GM04504 (cell line): Measurements from ENCODE around the gene FAM76B.

Experiments
- DNase-seq: peaks from one replicate; pipeline ENCODE4 v3.0.0-alpha.2; 2012; ENCODE audit warnings: low read depth

FAM76B gene

DNA sequence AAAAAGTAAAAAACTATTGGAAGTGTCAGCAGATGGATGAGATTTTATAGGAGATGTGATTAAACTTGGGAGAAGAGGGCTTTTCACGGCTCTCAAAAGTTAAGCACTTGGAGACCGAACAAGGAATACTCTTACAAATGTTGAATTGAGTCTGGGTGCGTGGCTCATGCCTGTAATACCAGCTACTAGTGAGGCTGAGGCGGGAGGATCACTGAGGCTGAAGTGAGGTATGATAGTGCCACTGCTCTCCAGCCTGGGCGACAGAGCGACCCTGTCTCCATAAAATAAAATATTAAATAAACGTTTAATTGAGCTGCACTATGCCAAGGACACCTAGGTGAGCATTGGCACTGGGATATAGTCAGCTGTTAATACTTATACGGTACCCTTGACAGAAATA, 2.6 kb upstream of the FAM76B start:
- DNase-seq: no peak

- DNase-seq: no peak
Measured at GRCh38 chr11:95791709-95792033, 2.1 kb upstream of the FAM76B start.

DNA sequence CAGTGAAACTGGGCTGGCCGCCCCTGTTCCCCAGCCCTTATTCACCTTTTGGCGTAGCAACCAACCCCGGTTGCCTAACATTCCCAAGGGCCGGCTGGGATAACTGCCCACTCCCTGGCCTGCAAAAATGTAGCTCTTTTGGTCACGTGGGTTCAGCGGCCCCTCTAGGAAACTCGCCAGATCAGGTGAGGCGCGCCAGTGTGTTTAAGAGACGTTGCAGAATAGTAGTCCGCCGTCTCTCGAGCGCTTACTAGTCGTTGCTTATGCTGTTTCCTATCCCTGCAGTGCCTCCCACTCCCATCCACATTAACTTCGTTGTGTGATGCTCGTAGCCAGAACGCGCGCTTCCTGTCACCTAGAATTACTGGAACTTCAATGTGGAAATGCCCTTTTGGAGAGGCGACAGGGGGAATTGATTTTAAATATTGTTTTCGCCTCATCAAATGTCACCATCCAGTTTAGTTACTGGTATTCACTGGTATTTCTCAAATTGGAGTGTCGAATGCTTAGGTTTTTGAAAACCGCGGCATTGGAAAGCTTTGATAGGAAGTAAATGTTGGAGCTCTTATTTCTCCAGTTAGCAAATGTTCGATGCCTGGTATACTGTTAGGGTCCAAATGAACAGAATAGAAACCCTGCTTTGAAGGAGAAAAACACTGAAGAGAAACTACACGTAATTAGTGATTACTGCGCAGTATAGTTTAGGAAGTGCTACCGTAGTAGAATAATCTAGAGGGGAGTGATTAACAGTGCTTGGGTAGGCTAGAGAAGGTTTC, 1.5 kb upstream of the FAM76B start:
- peak; percentile 13 for DNase-seq

DNA sequence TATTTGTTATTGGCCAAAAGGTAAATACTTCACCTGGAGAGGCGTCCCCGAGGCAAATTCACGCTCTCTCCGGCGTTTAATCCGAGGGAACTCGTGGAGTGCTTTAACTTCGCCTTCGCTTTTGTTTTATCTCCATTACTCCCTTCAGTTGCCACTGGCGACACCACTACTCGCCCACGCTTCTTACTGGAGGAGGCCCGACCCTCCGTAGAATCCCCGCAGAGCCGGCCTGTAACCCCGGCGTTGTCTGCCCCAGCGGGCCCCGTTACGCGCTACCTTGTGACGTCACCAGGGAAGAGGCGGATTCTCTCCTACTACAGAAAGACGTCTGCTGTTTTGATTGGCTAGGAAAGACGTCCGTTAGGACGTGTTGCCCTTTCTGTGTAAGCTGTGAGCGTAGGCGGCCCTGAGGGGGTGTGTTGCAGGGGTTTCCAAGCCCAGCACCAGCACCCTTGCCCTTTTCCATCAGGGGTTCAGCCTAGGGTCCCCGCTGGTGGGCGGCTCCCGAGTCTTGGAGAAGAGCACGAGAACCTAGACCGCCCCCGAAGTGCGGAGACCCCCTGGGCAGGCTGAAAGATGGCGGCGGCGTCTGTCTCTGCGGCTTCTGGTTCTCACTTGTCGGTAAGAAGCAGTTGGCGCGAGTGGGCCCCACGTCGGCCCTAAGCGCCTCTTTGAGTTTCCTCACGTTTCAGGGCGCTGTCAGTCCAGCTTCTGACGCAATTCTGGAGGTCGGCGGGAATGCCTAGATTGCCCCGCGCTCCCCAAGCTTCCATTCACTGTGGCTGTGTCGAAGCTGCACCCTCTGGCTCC, 746 bp upstream of the FAM76B start, which contains the start of gene CEP57:
TSS of gene CEP57 (plus strand) at position 376 of the 810 bp plus-strand sequence. CDS start at position 577, 201 bp downstream.
- DNase-seq: peak; percentile 98

GRCh38 chr11:95788921-95789505, 569 bp downstream of the FAM76B start:
- DNase-seq: peak; percentile 16

- no peak for DNase-seq
Measured at GRCh38 chr11:95780544-95780943, 9.0 kb downstream of the FAM76B start.

DNA sequence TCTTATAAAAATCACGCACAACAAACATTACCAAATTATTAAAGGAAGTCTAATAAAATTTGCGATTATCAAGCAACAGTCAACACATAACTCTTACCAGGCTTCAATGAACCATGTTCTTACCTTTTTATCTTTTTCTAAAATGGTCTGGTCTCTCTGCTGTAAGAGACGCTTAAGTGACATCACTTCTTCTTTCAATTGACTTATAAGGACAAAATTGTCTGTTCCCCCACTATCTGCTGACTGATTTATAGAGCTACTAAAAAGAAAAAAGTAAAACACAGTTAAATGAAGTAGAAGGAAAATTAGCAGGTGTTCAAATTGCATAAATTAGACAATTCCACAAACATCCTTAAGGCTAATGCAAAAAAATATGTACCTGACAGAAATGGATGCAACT, 10.9 kb downstream of the FAM76B start:
- DNase-seq: no peak

DNA sequence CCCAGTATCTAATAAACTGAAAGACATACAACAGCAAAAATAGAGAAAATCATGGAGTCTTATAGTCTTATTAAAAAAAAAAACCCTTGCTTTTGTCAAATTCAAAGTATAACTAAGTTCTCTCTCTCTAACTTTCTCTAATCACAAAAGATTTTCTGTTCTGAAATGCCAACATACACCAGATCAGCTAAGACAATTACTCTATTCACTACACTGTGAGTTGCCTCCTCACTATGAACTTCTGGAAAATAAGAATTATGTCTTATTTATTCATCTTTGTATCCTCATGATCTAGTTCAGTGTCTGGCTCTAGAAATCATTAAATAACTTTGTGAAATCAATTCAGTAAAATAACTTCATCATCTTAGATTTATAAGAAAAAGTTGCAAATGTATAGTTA, 12.7 kb downstream of the FAM76B start:
- no peak for DNase-seq

DNA sequence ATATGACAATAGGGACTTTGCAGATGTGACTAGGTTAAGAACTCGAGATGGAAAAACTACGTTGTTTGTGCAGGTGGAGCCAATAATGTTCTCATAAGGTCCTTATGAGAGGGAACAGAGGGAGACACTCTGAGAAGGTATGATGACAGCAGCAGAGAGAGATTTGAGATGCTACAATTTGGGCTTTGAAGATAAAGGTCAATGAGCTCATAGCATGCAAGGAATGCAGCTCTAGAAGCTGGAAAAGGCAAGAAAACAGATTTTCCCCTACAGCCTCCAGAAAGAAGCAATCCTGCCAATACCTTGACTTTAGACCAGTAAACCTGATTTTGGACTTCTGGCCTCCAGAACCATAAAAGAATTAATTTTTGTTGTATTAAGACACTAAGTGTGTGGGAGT, 21.1 kb downstream of the FAM76B start:
- no peak for DNase-seq

GRCh38 chr11:95767498-95767897, 22.1 kb downstream of the FAM76B start:
- DNase-seq: peak; percentile 44

DNA sequence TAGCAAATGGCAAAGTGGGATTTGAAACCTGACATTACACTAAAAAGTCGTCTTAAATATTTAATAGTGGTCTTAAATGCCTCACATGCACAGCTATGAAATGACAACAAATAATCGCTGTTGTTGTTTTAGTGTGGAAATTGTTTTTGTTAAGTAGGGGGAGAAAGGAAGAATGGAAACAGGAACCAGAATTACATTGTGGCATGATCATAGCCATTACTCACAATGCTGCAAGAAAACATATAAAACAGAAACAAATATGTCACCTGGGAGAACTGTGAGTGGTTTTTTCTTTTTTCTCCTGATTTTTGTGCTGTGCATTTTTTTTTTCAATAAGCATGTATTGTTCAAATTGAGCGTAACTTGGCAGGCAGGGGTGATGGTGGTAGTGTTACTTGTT, 22.9 kb downstream of the FAM76B start:
- no peak for DNase-seq

GRCh38 chr11:95764267-95764898, 25.2 kb downstream of the FAM76B start:
- peak; percentile 16 for DNase-seq

- DNase-seq: no peak
Measured at GRCh38 chr11:95762534-95762933, 27.0 kb downstream of the FAM76B start.

DNA sequence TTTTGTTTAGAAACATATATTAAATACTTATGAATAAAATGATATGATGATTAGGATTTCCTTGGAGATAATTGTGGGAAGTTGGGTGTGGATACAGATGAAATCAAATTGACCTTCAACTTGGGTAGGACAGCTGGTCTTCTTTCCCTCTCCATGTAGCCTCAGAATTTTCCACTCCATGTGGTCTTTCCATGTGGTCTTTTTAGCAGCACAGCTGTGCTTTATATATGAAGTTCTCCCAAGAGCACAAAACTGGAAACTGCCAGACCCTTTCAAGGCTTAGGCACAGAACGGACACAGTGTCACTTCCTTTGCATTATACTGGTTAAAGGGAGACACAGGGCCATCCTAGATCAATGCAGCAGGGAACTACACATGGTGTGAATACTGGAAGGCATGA, 28.6 kb downstream of the FAM76B start:
- DNase-seq: no peak

DNA sequence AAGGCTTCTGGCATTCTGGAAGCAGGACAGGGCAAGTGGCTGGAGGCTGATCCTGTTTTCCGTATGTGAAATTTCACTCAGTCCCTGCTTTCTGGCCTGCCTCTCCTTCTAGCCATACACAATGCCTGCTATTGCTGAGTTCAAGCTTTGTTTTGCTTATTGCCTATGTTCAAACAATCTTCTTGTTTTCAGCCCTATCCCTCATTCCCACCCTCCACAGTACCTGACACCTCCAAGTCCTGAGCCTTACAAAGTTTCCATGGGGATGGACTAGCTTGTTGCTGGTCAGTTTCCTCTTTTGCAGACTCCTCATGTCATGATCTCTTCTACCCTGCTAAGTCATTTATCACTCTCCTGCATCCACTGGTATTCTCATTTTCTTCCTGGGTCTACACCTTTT, 38.1 kb downstream of the FAM76B start:
- no peak for DNase-seq

DNA sequence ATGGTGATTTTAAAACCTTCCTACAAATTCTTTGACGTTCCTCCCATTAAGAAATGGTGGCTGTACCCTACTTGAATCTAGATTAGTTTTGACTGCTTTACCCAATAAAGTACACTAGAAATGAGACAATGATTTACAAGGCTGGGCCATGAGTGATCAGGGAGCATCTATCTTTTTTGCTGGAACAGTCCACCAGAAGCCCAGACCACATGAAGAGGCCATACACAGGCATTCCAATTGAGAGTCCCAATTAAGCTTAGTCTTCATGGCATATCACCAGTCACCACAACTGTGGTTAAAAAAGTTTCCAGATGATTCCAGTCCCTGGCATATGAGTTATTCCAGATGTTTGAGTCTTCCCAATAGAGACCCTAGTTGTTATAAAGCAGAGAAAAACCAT, 39.5 kb downstream of the FAM76B start:
- no peak for DNase-seq

DNA sequence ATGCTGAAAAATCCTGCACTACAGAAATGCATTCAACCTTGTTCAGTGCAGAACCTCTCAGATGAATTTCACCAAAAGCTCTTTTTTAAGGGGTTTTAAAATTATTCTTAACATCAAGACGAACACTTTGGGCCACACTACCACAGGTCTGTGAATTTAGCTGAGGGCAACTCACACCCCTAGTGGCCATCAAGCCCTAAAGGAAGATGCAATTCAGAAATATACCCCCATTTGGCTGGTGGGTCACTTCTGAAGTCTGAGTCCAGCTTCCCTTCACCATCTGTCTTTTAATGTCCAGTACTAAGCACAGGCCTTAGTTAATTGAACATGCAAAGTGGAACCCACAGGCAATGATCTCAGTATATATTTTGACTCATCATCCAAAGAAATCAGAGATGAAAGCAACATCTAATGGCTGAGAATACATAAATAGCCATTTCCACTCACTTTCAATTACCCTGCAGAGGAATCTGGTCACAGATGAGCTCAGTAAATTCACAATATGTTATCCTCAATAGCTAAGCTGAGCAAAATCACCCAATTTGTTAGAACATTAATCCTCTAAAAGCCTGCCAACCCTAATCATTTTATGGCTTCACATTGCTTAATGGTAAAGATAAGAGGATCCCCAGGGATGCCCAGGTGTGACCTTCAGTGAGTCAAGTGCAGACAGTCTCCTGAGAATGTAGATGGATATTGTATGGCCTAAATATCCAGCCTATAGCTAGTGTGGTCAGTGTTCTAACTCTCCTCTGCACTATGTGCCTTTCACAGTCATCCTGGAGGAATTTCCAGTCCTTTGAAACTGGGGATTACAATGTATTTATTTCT, 50.3 kb downstream of the FAM76B start:
- DNase-seq: no peak

DNA sequence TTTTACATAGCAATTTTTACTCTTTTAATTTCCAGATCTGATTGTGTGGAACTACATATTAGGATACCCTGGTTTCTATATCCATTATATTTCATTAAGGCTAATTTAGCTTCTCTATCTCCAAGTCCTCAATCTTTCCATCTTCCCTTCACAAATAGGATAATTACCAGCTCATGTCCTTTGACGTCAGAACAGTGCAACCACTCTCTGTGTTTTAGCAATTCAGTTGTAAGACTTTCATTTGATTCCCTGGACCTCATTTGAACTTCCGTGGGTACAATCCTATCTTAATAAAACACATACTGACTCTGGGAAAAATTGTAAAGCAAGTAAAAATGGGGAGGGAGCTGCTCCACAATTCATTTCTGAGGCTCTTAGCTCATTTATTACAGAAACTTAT, 52.8 kb downstream of the FAM76B start:
- no peak for DNase-seq

GRCh38 chr11:95736355-95736754, 53.2 kb downstream of the FAM76B start:
- no peak for DNase-seq

GRCh38 chr11:95734009-95734572, 55.5 kb downstream of the FAM76B start:
- DNase-seq: no peak

DNA sequence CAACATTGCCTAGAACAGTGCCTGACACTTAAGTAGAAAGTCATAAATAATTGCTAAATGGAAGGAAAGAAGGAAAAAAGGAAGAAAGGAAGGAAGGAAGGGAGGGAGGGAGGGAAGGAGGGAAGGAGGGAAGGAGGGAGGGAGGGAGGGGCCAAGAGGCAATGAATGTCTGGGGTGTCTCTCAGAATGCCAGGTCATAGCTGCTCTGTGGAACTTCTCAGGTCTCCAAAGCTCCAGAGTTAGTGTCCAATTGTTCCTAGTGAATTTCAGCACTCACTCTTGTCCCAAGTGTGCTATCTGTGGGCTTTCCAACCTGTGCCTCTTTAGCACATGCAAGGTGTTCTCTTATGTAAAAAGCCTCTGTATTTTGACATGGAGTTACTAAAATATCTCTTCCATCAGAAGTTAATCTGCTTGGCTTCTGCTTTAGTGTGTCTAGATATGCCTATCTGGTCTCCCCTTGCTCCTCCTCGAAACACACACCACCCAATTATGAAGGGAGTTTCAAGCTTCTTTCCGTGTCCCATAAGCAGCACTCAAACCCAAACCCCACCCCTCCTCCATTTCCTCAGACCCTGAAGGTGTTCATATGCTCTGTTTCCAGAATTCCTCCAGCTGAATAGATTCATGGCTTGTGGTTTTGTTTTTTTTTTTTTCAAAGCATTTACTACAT, 56.5 kb downstream of the FAM76B start:
- DNase-seq: no peak
